B cell (primary cell): Measurements from ENCODE around the gene SNIP1. TPM values are rescaled to one million over a fixed set of nuclear protein-coding genes. Genes with fewer than 3 reads are reported as not detected.

Source experiments
- ATAC-seq: fragments of 200-7000 bp; cut with Tn5 transposase; one replicate; pipeline ENCODE4 v1.10.0; 2021; ENCODE audit warnings: low read depth, mild to moderate bottlenecking, moderate number of reproducible peaks, moderate library complexity
- CTCF ChIA-PET: fragments of 350-600 bp; sonication (Branson Sonifier 250); formaldehyde crosslinking; loops from one replicate; lab custom pipeline; 2021; ENCODE audit warnings: antibody characterized with exemption, inconsistent platforms; lab: Charles Lee
- POLR2A ChIA-PET: fragments of 350-600 bp; sonication (Branson Sonifier 250); formaldehyde crosslinking; loops from one replicate; lab custom pipeline; 2021; ENCODE audit warnings: antibody characterized with exemption; lab: Charles Lee
- DNase-seq: peaks from one replicate; pipeline ENCODE4 v3.0.0; 2013
- H2AFZ ChIP-seq: 2 replicates; pipeline ENCODE4 v1.6.1; 2012; ENCODE audit warnings: mild to moderate bottlenecking, low read depth, low read length; ENCODE audit not compliant: insufficient read depth, poor library complexity, severe bottlenecking
- H3K27ac ChIP-seq, 2 donors: 1 replicate in 1 of 2; 2 replicates in 1 of 2; pipeline ENCODE4 v1.5.1; 2012 to 2013; ENCODE audit warnings: low read length in 2 of 2, mild to moderate bottlenecking in 2 of 2, moderate library complexity in 1 of 2
- H3K27me3 ChIP-seq, 4 experiments: fragments of 200-600 bp in 1 of 4; sonication (generic) in 1 of 4; replicated peaks in 1 of 4; 1 replicate in 2 of 4; 2 replicates in 2 of 4; pipeline versions ENCODE4 v1.6.1 to v1.7.0; 2013 to 2016; ENCODE audit warnings: low read length in 3 of 4, mild to moderate bottlenecking in 2 of 4, mixed read lengths in 1 of 4, moderate library complexity in 1 of 4; ENCODE audit not compliant: insufficient read depth in 4 of 4, control insufficient read depth in 3 of 4; ENCODE audit errors: control extremely low read depth in 1 of 4
- H3K36me3 ChIP-seq, 2 experiments: replicated peaks in 1 of 2; 1 replicate in 1 of 2; 2 replicates in 1 of 2; pipeline versions ENCODE4 v1.6.1 to v1.7.1; 2013; ENCODE audit warnings: low read length in 1 of 2; ENCODE audit not compliant: insufficient read depth in 2 of 2, control insufficient read depth in 1 of 2; ENCODE audit errors: control extremely low read depth in 1 of 2, extremely low read depth in 1 of 2
- H3K4me1 ChIP-seq, 2 donors: fragments of 200-600 bp in 1 of 2; sonication (generic) in 1 of 2; 1 replicate in 1 of 2; 2 replicates in 1 of 2; pipeline versions ENCODE4 v1.5.1 to v1.6.1; 2013 to 2017; ENCODE audit warnings: low read length in 2 of 2; ENCODE audit not compliant: control insufficient read depth in 2 of 2, insufficient read depth in 2 of 2
- H3K4me2 ChIP-seq: replicated peaks from 2 replicates; pipeline ENCODE3; 2012; ENCODE audit warnings: mild to moderate bottlenecking, low read depth, low read length; ENCODE audit not compliant: poor library complexity, severe bottlenecking
- H3K4me3 ChIP-seq, 5 experiments: fragments of 200-600 bp in 1 of 5; sonication (generic) in 1 of 5; 1 replicate in 3 of 5; 2 replicates in 2 of 5; pipeline versions ENCODE4 v1.5.1 to v1.7.0; 2011 to 2016; ENCODE audit warnings: low read length in 4 of 5, mild to moderate bottlenecking in 4 of 5, low read depth in 2 of 5, control low read depth in 1 of 5, moderate library complexity in 1 of 5; ENCODE audit not compliant: insufficient read depth in 1 of 5; ENCODE audit errors: control extremely low read depth in 1 of 5, extremely low read depth in 1 of 5
- H3K79me2 ChIP-seq: fragments of 200-600 bp; sonication (generic); one replicate; pipeline ENCODE4 v1.6.0; 2016; ENCODE audit warnings: low read length; ENCODE audit not compliant: control insufficient read depth, insufficient read depth
- H3K9ac ChIP-seq: fragments of 200-600 bp; sonication (generic); 2 replicates; pipeline ENCODE4 v1.6.1; 2017; ENCODE audit warnings: mild to moderate bottlenecking, low read length, moderate library complexity
- H3K9me3 ChIP-seq, 3 donors: one replicate each; pipeline versions ENCODE4 v1.6.1 to v1.7.1; 2013; ENCODE audit warnings: low read length in 2 of 3; ENCODE audit not compliant: control insufficient read depth in 2 of 3, insufficient read depth in 1 of 3; ENCODE audit errors: control extremely low read depth in 1 of 3
- H4K20me1 ChIP-seq: 2 replicates; pipeline ENCODE4 v1.6.0; 2012; ENCODE audit warnings: mild to moderate bottlenecking, low read length; ENCODE audit not compliant: insufficient read depth, control insufficient read depth, poor library complexity, severe bottlenecking
- H3K27ac Mint-ChIP-seq: one replicate; pipeline ENCODE4 v1.8.0; 2021; ENCODE audit warnings: mixed read lengths
- H3K27me3 Mint-ChIP-seq: one replicate; pipeline ENCODE4 v1.8.0; 2021; ENCODE audit warnings: mixed read lengths
- H3K4me1 Mint-ChIP-seq: one replicate; pipeline ENCODE4 v1.8.0; 2021; ENCODE audit warnings: mixed read lengths
- H3K4me3 Mint-ChIP-seq: one replicate; pipeline ENCODE4 v1.8.0; 2021; ENCODE audit warnings: mixed read lengths
- H3K9me3 Mint-ChIP-seq: one replicate; pipeline ENCODE4 v1.8.0; 2022; ENCODE audit warnings: mixed read lengths; ENCODE audit not compliant: insufficient read depth
- EZH2 ChIP-seq: IDR thresholded peaks from 2 replicates; pipeline ENCODE4 v1.6.1; 2012; ENCODE audit warnings: borderline replicate concordance, low read depth, mild to moderate bottlenecking, moderate library complexity, low read length; ENCODE audit not compliant: insufficient read depth, poor library complexity, severe bottlenecking
- WGBS: methylation state at CpG from one replicate; pipeline ENCODE4 v1.1.5; 2013; ENCODE audit warnings: missing lambda C conversion rate; ENCODE audit not compliant: insufficient coverage; 5-methylcytosine and 5-hydroxymethylcytosine counted together
- intact Hi-C: fragments of 100-400 bp; cut with micrococcal nuclease; formaldehyde crosslinking; loops from one replicate; pipeline ENCODE4 v1.10.0; 2022
- polyA plus RNA-seq: library from polyadenylated mRNA; depleted of rRNA; stranded (reverse); fragments of >200 nt; gene quantifications from 2 replicates; pipeline ENCODE4 v1.2.3, GENCODE V29; 2012
- total RNA-seq, 2 donors: library from RNA; stranded (reverse); fragments of 120-200 nt in 1 of 2; gene quantifications; 1 replicate in 1 of 2; 2 replicates in 1 of 2; pipeline versions ENCODE4 v1.2.3 to v1.2.4, GENCODE V29; 2013 to 2022
- TF ChIP-seq, protein P1 (sequence below): fragments of 200-600 bp; IDR thresholded peaks from one replicate; pipeline ENCODE4 v1.8.0; 2022; ENCODE audit warnings: antibody characterized with exemption, mild to moderate bottlenecking

Gene SNIP1
- total and polyA plus RNA-seq, 2 donors (not counting 1 experiment from before 2014, with no cell fraction given): 6.0 to 45.0 TPM

DNA sequence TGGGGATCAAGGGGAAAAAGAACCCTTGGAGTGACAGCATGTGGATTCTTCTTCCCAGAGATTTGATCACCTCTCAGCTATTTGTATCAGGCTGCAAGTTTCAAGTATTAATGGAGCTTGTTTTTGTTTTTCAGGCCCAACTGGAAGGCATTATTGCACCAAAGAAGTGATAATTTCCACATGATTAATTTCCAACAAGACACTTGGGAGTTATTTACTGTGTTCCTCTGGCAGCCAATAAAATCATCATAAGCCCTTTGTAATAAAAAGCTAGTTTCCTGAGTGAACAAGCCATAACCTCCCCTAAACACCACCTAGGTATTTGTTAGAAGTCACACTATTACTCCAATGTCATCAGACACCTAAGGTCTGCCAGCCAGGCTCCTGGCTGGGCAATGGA lies 10.8 kb upstream of the SNIP1 start:
- Histone ChIP-seq H3K36me3 (peaks cover 10 to 48% of the 10 kb centered on the region in 2 experiments), H3K4me1 (no peaks in the 10 kb centered on the region), H3K27ac (no peak overlapping the region), H3K9me3 (no peaks in the 10 kb centered on the region), H3K79me2 (no peaks in the 10 kb centered on the region), H3K27me3 (no peaks in the 10 kb centered on the region), H3K4me3 (no peak overlapping the region), H2AFZ (no peak overlapping the region), H4K20me1 (no peaks in the 10 kb centered on the region), H3K4me2 (no peak overlapping the region), H3K9ac (no peak overlapping the region)
- DNase-seq (no peak), ATAC-seq (no peak)
- H3K27me3 Mint-ChIP-seq: no peaks in the 10 kb centered on the region
- TF ChIP-seq EZH2: no peak
- TF ChIP-seq, protein P1, sequence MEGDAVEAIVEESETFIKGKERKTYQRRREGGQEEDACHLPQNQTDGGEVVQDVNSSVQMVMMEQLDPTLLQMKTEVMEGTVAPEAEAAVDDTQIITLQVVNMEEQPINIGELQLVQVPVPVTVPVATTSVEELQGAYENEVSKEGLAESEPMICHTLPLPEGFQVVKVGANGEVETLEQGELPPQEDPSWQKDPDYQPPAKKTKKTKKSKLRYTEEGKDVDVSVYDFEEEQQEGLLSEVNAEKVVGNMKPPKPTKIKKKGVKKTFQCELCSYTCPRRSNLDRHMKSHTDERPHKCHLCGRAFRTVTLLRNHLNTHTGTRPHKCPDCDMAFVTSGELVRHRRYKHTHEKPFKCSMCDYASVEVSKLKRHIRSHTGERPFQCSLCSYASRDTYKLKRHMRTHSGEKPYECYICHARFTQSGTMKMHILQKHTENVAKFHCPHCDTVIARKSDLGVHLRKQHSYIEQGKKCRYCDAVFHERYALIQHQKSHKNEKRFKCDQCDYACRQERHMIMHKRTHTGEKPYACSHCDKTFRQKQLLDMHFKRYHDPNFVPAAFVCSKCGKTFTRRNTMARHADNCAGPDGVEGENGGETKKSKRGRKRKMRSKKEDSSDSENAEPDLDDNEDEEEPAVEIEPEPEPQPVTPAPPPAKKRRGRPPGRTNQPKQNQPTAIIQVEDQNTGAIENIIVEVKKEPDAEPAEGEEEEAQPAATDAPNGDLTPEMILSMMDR: no peak
- no peak overlapping the region for H3K27ac Mint-ChIP-seq
- ChIA-PET CTCF (no interaction called here), POLR2A (no interaction called here)
- no peaks in the 10 kb centered on the region for H3K4me1 Mint-ChIP-seq
- H3K9me3 Mint-ChIP-seq: no peaks in the 10 kb centered on the region
- intact Hi-C loops: no loop called here
- H3K4me3 Mint-ChIP-seq: no peak overlapping the region

- H3K4me1 ChIP-seq: no peaks in the 10 kb centered on the region
- Mint-ChIP-seq H3K4me3 (no peak overlapping the region), H3K27me3 (peaks cover 3% of the 10 kb centered on the region), H3K27ac (no peak overlapping the region), H3K9me3 (no peaks in the 10 kb centered on the region), H3K4me1 (no peaks in the 10 kb centered on the region)
- H3K4me2 ChIP-seq: no peak overlapping the region
- H3K9me3 ChIP-seq: no peaks in the 10 kb centered on the region
- H3K79me2 ChIP-seq: no peaks in the 10 kb centered on the region
- 100% methylated on average over 1 of the region's 1 CpG for WGBS
- no peak for ATAC-seq
- H3K27ac ChIP-seq: no peak overlapping the region
- no peak overlapping the region for H3K4me3 ChIP-seq
- intact Hi-C loops: no loop called here
- H4K20me1 ChIP-seq: no peaks in the 10 kb centered on the region
- DNase-seq: no peak
- CTCF ChIA-PET: interaction anchor here (0.9 to 2.2 kb wide), 3 partner anchors 120 to 299 kb away, joined by 3 to 13 read pairs (median 4); partner anchors contain the start of gene MTF1
- no peak overlapping the region for H2AFZ ChIP-seq
- H3K9ac ChIP-seq: no peak overlapping the region
- POLR2A ChIA-PET: no interaction called here
- H3K27me3 ChIP-seq: no peaks in the 10 kb centered on the region
- no peak for TF ChIP-seq EZH2
- TF ChIP-seq, protein P1: no peak
- peaks cover 5 to 29% of the 10 kb centered on the region in 2 experiments for H3K36me3 ChIP-seq
Measured at GRCh38 chr1:37562984-37563383, 8.9 kb upstream of the SNIP1 start.
